SK-N-SH (cell line): ENCODE measurements around the gene RAB24. TPM values are rescaled to one million over a fixed set of nuclear protein-coding genes. Genes with fewer than 3 reads are reported as not detected.

Source experiments
- CTCF ChIA-PET: fragments of 300-600, 350-600 bp; formaldehyde crosslinking; extraction: SDS; loops from one replicate; lab custom pipeline; 2021; lab: Yijun Ruan, JAX
- POLR2A ChIA-PET: fragments of 350-600 bp; sonication (Branson Sonifier 250); formaldehyde crosslinking; extraction: SDS; loops from one replicate; lab custom pipeline; 2020; ENCODE audit warnings: antibody characterized with exemption, inconsistent platforms; lab: Yijun Ruan, JAX
- DNase-seq: peaks from one replicate; pipeline ENCODE4 v3.0.0; 2012
- H2AFZ ChIP-seq: fragments of 200-600 bp; sonication (generic); 2 replicates; pipeline ENCODE4 v1.8.1; 2016; ENCODE audit warnings: antibody characterized with exemption, mild to moderate bottlenecking, low read depth
- H3F3A ChIP-seq: fragments of 200-600 bp; sonication (generic); replicated peaks from 2 replicates; pipeline ENCODE3; 2016; ENCODE audit warnings: antibody characterized with exemption, mild to moderate bottlenecking; ENCODE audit not compliant: insufficient read depth
- H3K27ac ChIP-seq, 2 experiments: fragments of 200-500 bp in 1 of 2; fragments of 200-600 bp in 1 of 2; sonication (Bioruptor generic) in 1 of 2; sonication (generic), shearing (Covaris generic) in 1 of 2; 2 replicates each; pipeline versions ENCODE4 v1.5.1 to v1.6.1; 2014 to 2016; ENCODE audit warnings: low read depth in 2 of 2, inconsistent platforms in 1 of 2, low read length in 1 of 2, mild to moderate bottlenecking in 1 of 2, mixed read lengths in 1 of 2
- H3K27me3 ChIP-seq: fragments of 200-600 bp; sonication (generic), shearing (Covaris generic); 2 replicates; pipeline ENCODE4 v1.6.1; 2016; ENCODE audit warnings: mixed run types; ENCODE audit not compliant: insufficient read depth
- H3K36me3 ChIP-seq, 2 experiments: fragments of 200-500 bp in 1 of 2; fragments of 200-600 bp in 1 of 2; sonication (Bioruptor generic) in 1 of 2; sonication (generic) in 1 of 2; replicated peaks in 1 of 2; 2 replicates each; pipeline versions ENCODE3 to v1.5.1; 2014 to 2016; ENCODE audit warnings: low read length in 1 of 2, mild to moderate bottlenecking in 1 of 2; ENCODE audit not compliant: insufficient read depth in 2 of 2, control insufficient read depth in 1 of 2
- H3K4me1 ChIP-seq, 2 experiments: fragments of 200-500 bp in 1 of 2; fragments of 200-600 bp in 1 of 2; sonication (Bioruptor generic) in 1 of 2; sonication (generic), shearing (Covaris generic) in 1 of 2; 2 replicates each; pipeline versions ENCODE4 v1.5.1 to v1.6.1; 2014 to 2016; ENCODE audit warnings: low read depth in 1 of 2, low read length in 1 of 2, mixed run types in 1 of 2; ENCODE audit not compliant: insufficient read depth in 2 of 2, control insufficient read depth in 1 of 2
- H3K4me2 ChIP-seq: fragments of 200-600 bp; sonication (generic), shearing (Covaris generic); 2 replicates; pipeline ENCODE4 v1.6.1; 2017; ENCODE audit warnings: mixed run types
- H3K4me3 ChIP-seq, 2 experiments: fragments of 200-500 bp in 1 of 2; fragments of 200-600 bp in 1 of 2; sonication (Bioruptor generic) in 1 of 2; sonication (generic), shearing (Covaris generic) in 1 of 2; 2 replicates each; pipeline versions ENCODE4 v1.5.1 to v1.8.1; 2014 to 2016; ENCODE audit warnings: low read depth in 2 of 2, inconsistent platforms in 1 of 2, low read length in 1 of 2, mild to moderate bottlenecking in 1 of 2, mixed read lengths in 1 of 2, moderate library complexity in 1 of 2
- H3K79me2 ChIP-seq: fragments of 200-600 bp; sonication (generic); 2 replicates; pipeline ENCODE4 v1.8.1; 2017; ENCODE audit warnings: mild to moderate bottlenecking; ENCODE audit not compliant: insufficient read depth
- H3K9ac ChIP-seq: fragments of 200-600 bp; sonication (generic); 2 replicates; pipeline ENCODE4 v1.6.1; 2017; ENCODE audit warnings: mixed run types
- H3K9me2 ChIP-seq: fragments of 200-600 bp; sonication (generic); 2 replicates; pipeline ENCODE4 v1.6.1; 2017; ENCODE audit warnings: mixed run types
- H3K9me3 ChIP-seq: fragments of 200-600 bp; sonication (generic); 2 replicates; pipeline ENCODE4 v1.6.1; 2017; ENCODE audit warnings: mixed run types, mild to moderate bottlenecking, moderate library complexity
- H4K20me1 ChIP-seq: fragments of 200-600 bp; sonication (generic); 2 replicates; pipeline ENCODE4 v1.6.1; 2017; ENCODE audit warnings: mild to moderate bottlenecking, mixed run types; ENCODE audit not compliant: insufficient read depth
- ELF1 ChIP-seq: IDR thresholded peaks from 2 replicates; pipeline ENCODE4 v1.4.0; 2012
- EP300 ChIP-seq, 2 experiments: IDR thresholded peaks; 2 replicates each; pipeline versions ENCODE4 v1.4.0 to v1.6.1; 2012; ENCODE audit warnings: borderline replicate concordance in 1 of 2, low read depth in 1 of 2, low read length in 1 of 2
- EZH2phosphoT487 ChIP-seq: fragments of 200-600 bp; sonication (generic); IDR thresholded peaks from 2 replicates; pipeline ENCODE4 v1.6.1; 2017; ENCODE audit warnings: low read depth, mixed run types, mild to moderate bottlenecking, antibody characterized with exemption, moderate library complexity, borderline replicate concordance
- FOSL2 ChIP-seq: IDR thresholded peaks from 2 replicates; pipeline ENCODE4 v1.4.0; 2012; ENCODE audit warnings: low read depth, mild to moderate bottlenecking, moderate library complexity, borderline replicate concordance
- FOXM1 ChIP-seq: IDR thresholded peaks from 2 replicates; pipeline ENCODE4 v1.4.0; 2012; ENCODE audit warnings: low read depth, mild to moderate bottlenecking
- JUND ChIP-seq: IDR thresholded peaks from 2 replicates; pipeline ENCODE4 v1.4.0; 2012
- MEF2A ChIP-seq: IDR thresholded peaks from 2 replicates; pipeline ENCODE4 v1.4.0; 2012; ENCODE audit warnings: low read depth, borderline replicate concordance
- MXI1 ChIP-seq: IDR thresholded peaks from 2 replicates; pipeline ENCODE4 v1.6.1; 2012; ENCODE audit warnings: mild to moderate bottlenecking, low read depth, low read length, improper control_type of control experiment
- NFIC ChIP-seq: IDR thresholded peaks from 2 replicates; pipeline ENCODE4 v1.4.0; 2012; ENCODE audit warnings: borderline replicate concordance
- POLR2AphosphoS5 ChIP-seq: IDR thresholded peaks from 2 replicates; pipeline ENCODE4 v1.6.1; 2012; ENCODE audit warnings: low read depth, low read length
- REST ChIP-seq: IDR thresholded peaks from 2 replicates; pipeline ENCODE4 v1.6.1; 2012; ENCODE audit warnings: mild to moderate bottlenecking, low read depth, low read length, moderate library complexity
- SIN3A ChIP-seq: IDR thresholded peaks from 2 replicates; pipeline ENCODE4 v1.6.1; 2012; ENCODE audit warnings: low read depth, mild to moderate bottlenecking, low read length, moderate library complexity, borderline replicate concordance
- SMC3 ChIP-seq: IDR thresholded peaks from 2 replicates; pipeline ENCODE4 v1.6.1; 2012; ENCODE audit warnings: low read depth, low read length, improper control_type of control experiment
- TAF1 ChIP-seq: IDR thresholded peaks from 2 replicates; pipeline ENCODE4 v1.6.1; 2012; ENCODE audit warnings: low read depth, mild to moderate bottlenecking, low read length, moderate library complexity, borderline replicate concordance
- WGBS: methylation state at CpG from one replicate; pipeline ENCODE4 v1.1.6; 2017; ENCODE audit warnings: low lambda C conversion rate; 5-methylcytosine and 5-hydroxymethylcytosine counted together
- polyA plus RNA-seq, 3 experiments: library from polyadenylated mRNA; depleted of rRNA; stranded (reverse); fragments of >200 nt; gene quantifications; 2 replicates each; pipeline ENCODE4 v1.2.3, GENCODE V29; 2012
- TF ChIP-seq, protein P1 (sequence below): fragments of 200-600 bp; sonication (generic); IDR thresholded peaks from 2 replicates; pipeline ENCODE4 v1.6.1; 2017; ENCODE audit warnings: antibody characterized with exemption, mild to moderate bottlenecking, moderate library complexity
- TF ChIP-seq, protein P2 (sequence below): IDR thresholded peaks from 2 replicates; pipeline ENCODE4 v1.4.0; 2012; ENCODE audit warnings: low read depth

Gene RAB24
- polyA plus RNA-seq, 1 of the 3 experiments (the other 2 are of a cell fraction), result 101 TPM

DNA sequence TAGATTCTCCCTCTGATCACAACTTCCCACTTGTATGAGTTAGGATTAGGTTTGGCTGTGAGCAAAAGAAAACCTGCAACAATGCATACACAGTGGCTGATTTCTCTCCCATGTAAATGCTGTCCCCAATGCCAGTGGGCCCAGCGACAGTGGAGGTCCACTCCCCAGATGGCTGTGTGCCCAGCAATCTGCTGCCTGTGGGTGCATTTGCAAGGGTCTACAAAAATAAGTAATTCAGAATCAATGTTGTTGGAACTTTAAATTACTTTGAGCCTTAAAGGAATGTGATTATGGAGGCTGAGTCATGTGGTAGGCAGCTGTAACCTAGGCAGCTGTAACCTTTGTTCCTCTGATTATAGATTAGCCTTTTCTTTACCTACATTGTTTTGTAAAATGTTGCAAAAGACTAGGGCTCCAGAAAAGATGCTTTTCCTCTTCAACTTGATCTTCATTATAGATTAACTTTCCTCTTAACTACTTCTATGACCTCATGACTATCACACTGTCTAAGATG, 22.4 kb upstream of the RAB24 start:
- H3K9me2 ChIP-seq, result no peaks in the 10 kb centered on the region
- H4K20me1 ChIP-seq, result 0 out of 2 replicates have a peak, but pooled peaks cover 8% of the 10 kb centered on the region
- ChIA-PET POLR2A (no interaction called here), CTCF (interaction anchor here (1.0 kb wide), 1 partner anchor 16 kb away, joined by 3 read pairs; no protein-coding TSS in a partner anchor)
- WGBS, result no CpG with 5 or more reads among the region's 1 CpG
- no peaks in the 10 kb centered on the region for H3F3A ChIP-seq
- peaks cover 0 to 19% of the 10 kb centered on the region in 2 experiments for H3K36me3 ChIP-seq
- H3K79me2 ChIP-seq, result no peaks in the 10 kb centered on the region; the same call in 1 of the 2 replicates
- H3K9me3 ChIP-seq, result no peaks in the 10 kb centered on the region
- TF ChIP-seq NFIC (no peak), JUND (peak; percentile 23; the same call in 1 of the 2 replicates), FOXM1 (no peak)
- TF ChIP-seq, protein P1, sequence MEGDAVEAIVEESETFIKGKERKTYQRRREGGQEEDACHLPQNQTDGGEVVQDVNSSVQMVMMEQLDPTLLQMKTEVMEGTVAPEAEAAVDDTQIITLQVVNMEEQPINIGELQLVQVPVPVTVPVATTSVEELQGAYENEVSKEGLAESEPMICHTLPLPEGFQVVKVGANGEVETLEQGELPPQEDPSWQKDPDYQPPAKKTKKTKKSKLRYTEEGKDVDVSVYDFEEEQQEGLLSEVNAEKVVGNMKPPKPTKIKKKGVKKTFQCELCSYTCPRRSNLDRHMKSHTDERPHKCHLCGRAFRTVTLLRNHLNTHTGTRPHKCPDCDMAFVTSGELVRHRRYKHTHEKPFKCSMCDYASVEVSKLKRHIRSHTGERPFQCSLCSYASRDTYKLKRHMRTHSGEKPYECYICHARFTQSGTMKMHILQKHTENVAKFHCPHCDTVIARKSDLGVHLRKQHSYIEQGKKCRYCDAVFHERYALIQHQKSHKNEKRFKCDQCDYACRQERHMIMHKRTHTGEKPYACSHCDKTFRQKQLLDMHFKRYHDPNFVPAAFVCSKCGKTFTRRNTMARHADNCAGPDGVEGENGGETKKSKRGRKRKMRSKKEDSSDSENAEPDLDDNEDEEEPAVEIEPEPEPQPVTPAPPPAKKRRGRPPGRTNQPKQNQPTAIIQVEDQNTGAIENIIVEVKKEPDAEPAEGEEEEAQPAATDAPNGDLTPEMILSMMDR, result no peak
- H3K4me1 ChIP-seq, result peaks cover 0 to 7% of the 10 kb centered on the region in 2 experiments; a peak in 1 of 4 replicates
- H2AFZ ChIP-seq, result no peak overlapping the region
- H3K9ac ChIP-seq, result no peak overlapping the region
- DNase-seq, result no peak
- no peak overlapping the region for H3K4me3 ChIP-seq
- no peak overlapping the region for H3K4me2 ChIP-seq
- no peaks in the 10 kb centered on the region for H3K27me3 ChIP-seq
- H3K27ac ChIP-seq, result peak overlapping the region in 1 of 2 experiments; percentile 31; a peak in 2 of 4 replicates

DNA sequence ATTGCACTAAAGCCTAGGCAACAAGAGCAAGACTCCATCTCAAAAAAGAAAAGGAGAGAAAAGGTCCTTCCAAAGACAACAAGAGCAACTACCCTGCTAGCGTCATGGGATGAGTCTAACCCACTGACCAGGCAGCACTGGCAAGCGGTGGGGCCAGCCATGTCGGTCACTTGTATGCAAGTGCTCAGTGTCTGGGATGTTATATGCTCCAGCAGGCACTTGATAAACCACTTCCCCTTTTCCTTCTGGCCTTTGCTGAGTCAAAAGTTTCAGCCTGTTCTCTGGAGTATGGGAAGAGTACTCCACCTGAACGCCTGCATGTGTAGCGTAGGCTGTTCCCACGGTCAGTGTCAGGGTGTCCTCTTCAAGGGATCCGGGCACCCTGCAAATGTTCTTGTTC, 17.4 kb upstream of the RAB24 start:
- ChIA-PET POLR2A (no interaction called here), CTCF (interaction anchor here (1.0 kb wide), 2 partner anchors 12 to 133 kb away, joined by 4 read pairs; no protein-coding TSS in a partner anchor)
- H3K79me2 ChIP-seq, result no peaks in the 10 kb centered on the region
- H3K9me2 ChIP-seq, result no peaks in the 10 kb centered on the region
- H3K4me3 ChIP-seq, result no peak overlapping the region
- H3K4me2 ChIP-seq, result no peak overlapping the region
- no peak overlapping the region for H3K27ac ChIP-seq
- H3K36me3 ChIP-seq, result peaks cover 0 to 8% of the 10 kb centered on the region in 2 experiments
- TF ChIP-seq MEF2A, result no peak
- TF ChIP-seq, protein P1, result no peak
- TF ChIP-seq EZH2phosphoT487, result no peak
- no peak for TF ChIP-seq FOSL2
- no peak for TF ChIP-seq EP300 (IDR thresholded peaks at IDR 0.05; ENCODE audit: borderline replicate concordance in 1 of 2, low read depth in 1 of 2, low read length in 1 of 2)
- no peak for TF ChIP-seq ELF1
- TF ChIP-seq TAF1, result no peak
- TF ChIP-seq, protein P2, sequence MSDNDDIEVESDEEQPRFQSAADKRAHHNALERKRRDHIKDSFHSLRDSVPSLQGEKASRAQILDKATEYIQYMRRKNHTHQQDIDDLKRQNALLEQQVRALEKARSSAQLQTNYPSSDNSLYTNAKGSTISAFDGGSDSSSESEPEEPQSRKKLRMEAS, result no peak
- TF ChIP-seq SMC3, result no peak
- TF ChIP-seq POLR2AphosphoS5, result no peak
- TF ChIP-seq REST, result no peak
- TF ChIP-seq MXI1, result no peak
- no peak for TF ChIP-seq SIN3A
- H3K9ac ChIP-seq, result no peak overlapping the region
- H4K20me1 ChIP-seq, result 0 out of 2 replicates have a peak, but pooled peaks cover 7% of the 10 kb centered on the region
- no peak for DNase-seq
- H3K9me3 ChIP-seq, result no peaks in the 10 kb centered on the region
- no peaks in the 10 kb centered on the region for H3K27me3 ChIP-seq
- peaks cover 0 to 2% of the 10 kb centered on the region in 2 experiments; a peak in 1 of 4 replicates for H3K4me1 ChIP-seq
- 90% methylated on average over 7 of the region's 7 CpGs for WGBS
- no peak overlapping the region for H2AFZ ChIP-seq
- H3F3A ChIP-seq, result peaks cover 5% of the 10 kb centered on the region
